Stimulated activated CD4-positive, alpha-beta T cell treated with anti-CD3 and anti-CD28 coated beads, Interleukin-1b, Interleukin-23, amount 100 ng/mL, for 24 hours (primary cell): ENCODE data around the gene ST8SIA3.
"Not testable (repeated sequence)": the region's sequence is repeated elsewhere in the genome, so short reads cannot be mapped to it uniquely, and the experiment has no call there.

ENCODE experiments used
- DNase-seq, 4 experiments: peaks; one replicate each; pipeline ENCODE4 v3.0.0-alpha.2; 2020; ENCODE audit warnings: low read depth in 4 of 4, low spot score in 1 of 4

The ST8SIA3 gene

DNA sequence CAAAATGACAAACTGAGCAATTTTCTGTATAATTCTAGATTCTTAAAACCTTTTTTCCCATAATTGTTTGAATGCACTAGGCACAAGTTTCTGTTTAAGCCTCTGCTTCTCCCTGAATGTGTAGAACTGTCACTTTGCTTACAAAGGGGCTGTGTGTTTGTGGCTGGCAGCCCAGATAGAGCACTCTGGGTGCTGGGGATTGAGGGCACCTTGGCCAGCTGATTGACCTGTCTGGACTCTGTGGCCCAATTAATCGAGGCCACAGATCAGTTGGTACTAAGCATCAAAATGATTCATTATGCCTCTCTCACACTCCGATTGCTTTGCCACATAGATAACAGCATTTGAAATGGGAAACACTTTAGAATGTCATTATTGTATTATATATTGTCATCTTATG, 12.1 kb downstream of the ST8SIA3 start:
- DNase-seq = no peak

GRCh38 chr18:57366528-57367081, 14.2 kb downstream of the ST8SIA3 start:
- no peak for DNase-seq

DNA sequence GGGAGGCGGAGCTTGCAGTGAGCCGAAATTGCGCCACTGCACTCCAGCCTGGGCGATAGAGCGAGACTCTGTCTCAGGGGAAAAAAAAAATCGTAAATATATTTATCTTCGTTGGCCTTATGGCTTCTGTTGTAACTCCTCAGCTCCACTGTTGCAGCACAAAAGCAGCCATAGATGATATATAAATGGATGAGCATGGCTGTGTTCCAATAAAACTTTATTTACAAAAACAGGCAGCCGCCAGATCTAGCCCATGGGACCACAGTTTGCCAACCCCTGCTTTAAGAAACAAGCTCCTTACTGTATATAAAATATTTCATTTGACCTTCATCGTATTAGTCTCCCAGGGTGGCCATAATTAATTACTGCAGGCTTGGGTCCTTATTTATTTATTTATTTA, 20.1 kb downstream of the ST8SIA3 start:
- DNase-seq = no peak

- no peak for DNase-seq
These were observed 20.7 kb downstream of the ST8SIA3 start for GRCh38 chr18:57373017-57373416.

- DNase-seq = no peak
These were observed 24.1 kb downstream of the ST8SIA3 start for GRCh38 chr18:57376503-57376902.

DNA sequence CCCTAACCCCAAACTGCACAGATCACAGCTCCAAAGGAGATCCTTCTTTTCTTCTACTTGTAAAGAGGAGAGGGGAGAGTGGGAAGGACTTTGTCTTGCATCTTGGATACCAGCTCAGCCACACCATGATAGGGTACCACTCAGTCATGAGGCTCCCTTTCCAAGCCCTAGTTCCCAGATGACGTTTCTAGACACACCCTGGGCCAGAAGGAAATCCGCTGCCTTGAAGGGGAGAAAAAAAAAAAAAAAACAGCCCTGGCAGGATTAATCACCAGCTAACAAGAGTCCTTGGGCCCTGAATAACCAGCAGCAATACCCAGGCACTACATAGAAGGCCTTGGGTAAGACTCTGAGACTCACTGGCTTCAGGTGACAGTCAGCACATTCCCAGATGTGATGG, 36.9 kb downstream of the ST8SIA3 start:
- DNase-seq = no peak

GRCh38 chr18:57390044-57390443, 37.7 kb downstream of the ST8SIA3 start:
- no peak for DNase-seq

DNA sequence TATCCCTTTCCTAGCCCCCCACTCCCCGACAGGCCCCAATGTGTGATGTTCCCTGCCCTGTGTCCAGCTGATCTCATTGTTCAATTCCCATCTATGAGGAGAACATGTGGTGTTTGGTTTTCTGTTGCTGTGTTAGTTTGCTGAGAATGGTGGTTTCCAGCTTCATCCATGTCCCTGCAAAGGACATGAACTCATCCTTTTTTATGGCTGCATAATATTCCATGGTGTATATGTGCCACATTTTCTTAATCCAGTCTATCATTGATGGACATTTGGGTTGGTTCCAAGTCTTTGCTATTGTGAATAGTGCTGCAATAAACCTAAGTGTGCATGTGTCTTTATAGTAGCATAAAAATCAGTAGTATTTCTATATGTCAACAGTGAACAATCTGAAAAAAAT, 42.4 kb downstream of the ST8SIA3 start:
- DNase-seq = not testable (repeated sequence)

GRCh38 chr18:57396831-57397230, 44.5 kb downstream of the ST8SIA3 start:
- not testable (repeated sequence) for DNase-seq

GRCh38 chr18:57397440-57398132, 45.2 kb downstream of the ST8SIA3 start:
- no peak for DNase-seq

DNA sequence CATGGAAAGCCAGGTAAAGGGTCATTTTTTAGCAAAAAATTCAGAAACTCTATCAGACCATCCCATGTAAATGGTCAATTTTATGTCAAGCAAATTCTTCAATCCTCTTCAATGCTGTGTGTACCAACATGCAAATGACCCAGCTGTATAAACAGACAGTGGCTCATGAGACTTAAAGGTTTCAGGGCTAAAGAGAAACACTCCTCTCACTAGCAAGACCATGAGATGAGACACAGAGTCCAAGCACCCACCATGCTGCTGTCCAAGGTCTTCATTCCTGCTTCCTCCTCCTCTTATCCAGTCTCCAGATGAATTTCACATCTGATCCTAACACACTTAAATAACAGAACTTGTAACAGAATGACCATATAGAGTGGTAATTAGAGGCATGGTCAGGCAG, 52.0 kb downstream of the ST8SIA3 start:
- DNase-seq = no peak

GRCh38 chr18:57409650-57410049, 57.3 kb downstream of the ST8SIA3 start:
- no peak for DNase-seq

- DNase-seq = no peak
These were observed 58.4 kb downstream of the ST8SIA3 start for GRCh38 chr18:57410749-57411148.

DNA sequence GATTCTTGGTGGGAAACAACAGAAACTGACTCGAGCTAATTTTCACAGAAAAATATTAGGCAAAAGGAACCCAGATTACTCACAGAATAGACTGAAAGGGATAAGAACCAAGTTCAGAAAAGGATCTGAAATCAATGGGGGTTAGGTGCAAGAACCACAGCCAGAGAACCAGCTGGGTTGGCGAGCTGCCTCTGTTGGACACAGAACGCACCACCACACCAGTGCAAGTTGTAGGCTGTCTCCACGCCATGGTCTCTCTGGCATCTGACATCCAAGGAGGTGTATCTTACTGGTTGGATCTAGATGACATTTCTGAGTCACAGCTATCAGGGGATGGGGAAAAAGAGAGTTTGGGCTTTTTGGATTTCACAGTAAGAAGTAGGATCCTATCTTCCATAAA, 64.2 kb downstream of the ST8SIA3 start:
- no peak for DNase-seq
